Measurements from ENCODE around the gene PITHD1.
"Not testable (repeated sequence)": the region's sequence is repeated elsewhere in the genome, so short reads cannot be mapped to it uniquely, and the experiment has no call there.

The PITHD1 gene

DNA sequence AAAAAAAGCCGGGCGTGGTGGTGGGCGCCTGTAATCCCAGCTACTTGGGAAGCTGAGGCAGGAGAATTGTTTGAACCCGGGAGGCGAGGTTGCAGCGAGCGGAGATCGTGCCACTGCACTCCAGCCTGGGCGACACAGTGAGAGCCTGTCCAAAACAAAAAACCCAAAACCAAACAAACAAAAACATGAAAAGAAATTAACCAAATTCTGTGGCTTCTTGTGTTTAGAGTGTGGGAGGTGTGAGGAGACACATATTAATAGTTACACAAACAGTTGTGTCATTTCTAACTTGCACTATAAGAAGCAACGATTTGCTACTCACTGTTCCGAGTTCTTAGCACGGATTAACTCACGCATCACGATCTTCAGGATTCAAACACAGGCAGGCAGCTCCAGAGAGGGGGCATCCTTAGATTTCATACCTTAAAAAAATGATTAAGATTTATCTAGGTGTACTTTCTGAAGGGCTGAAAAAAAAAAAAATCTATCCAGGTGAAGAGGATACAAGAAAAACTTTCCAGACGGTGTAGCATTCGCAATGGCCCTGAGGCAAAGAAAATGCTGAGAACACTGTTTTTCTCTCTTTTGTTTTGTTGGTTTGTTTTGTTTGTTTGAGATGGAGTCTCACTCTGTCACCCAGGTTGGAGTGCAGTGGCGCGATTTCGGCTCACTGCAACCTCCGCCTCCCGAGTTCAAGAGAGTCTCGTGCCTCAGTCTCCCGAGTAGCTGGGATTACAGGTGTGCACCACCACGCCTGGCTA, 47.7 kb downstream of the PITHD1 start:
- no peak overlapping the region for H3K27ac ChIP-seq (ENCODE audit: low read length)
- no peak for DNase-seq (ENCODE audit: low read depth, low spot score)

DNA sequence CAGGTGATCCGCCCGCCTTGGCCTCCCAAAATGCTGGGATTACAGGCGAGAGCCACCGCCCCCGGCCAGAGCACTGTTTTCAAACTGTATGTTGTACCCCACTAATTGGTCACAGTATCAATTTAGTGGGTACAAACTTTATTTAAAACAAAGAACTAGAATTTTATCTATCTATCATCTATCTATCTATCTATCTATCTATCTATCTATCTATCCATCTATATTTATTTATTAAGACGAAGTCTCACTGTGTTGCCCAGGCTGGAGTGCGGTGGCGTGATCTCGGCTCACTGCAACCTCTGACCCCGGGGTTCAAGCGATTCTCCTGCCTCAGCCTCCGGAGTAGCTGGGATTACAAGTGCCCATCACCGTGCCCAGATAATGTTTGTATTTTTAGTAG, 48.4 kb downstream of the PITHD1 start:
- H3K36me3 ChIP-seq (ENCODE audit: control insufficient read depth, insufficient read depth, low read length); H3K27ac ChIP-seq (ENCODE audit: low read length); H3K4me1 ChIP-seq (ENCODE audit: control insufficient read depth, insufficient read depth, low read length); H3K4me3 ChIP-seq (ENCODE audit: low read length); DNase-seq (ENCODE audit: low read depth, low spot score); H3K27me3 ChIP-seq (ENCODE audit: control insufficient read depth, insufficient read depth, low read length); H3K9me3 ChIP-seq (ENCODE audit: control insufficient read depth, insufficient read depth, low read length): not testable (repeated sequence)
- WGBS (ENCODE audit: insufficient coverage, insufficient read length) = no CpG with 5 or more reads among the region's 13 CpGs

More for the DNA sequence above, 47.7 kb downstream of the PITHD1 start:
- Histone ChIP-seq H3K27me3 (ENCODE audit: control insufficient read depth, insufficient read depth, low read length) (no peaks in the 10 kb centered on the region), H3K9me3 (ENCODE audit: control insufficient read depth, insufficient read depth, low read length) (no peaks in the 10 kb centered on the region), H3K36me3 (ENCODE audit: control insufficient read depth, insufficient read depth, low read length) (no peaks in the 10 kb centered on the region), H3K4me3 (ENCODE audit: low read length) (no peak overlapping the region), H3K4me1 (ENCODE audit: control insufficient read depth, insufficient read depth, low read length) (no peaks in the 10 kb centered on the region)
- WGBS (ENCODE audit: insufficient coverage, insufficient read length) = no CpG with 5 or more reads among the region's 24 CpGs

DNA sequence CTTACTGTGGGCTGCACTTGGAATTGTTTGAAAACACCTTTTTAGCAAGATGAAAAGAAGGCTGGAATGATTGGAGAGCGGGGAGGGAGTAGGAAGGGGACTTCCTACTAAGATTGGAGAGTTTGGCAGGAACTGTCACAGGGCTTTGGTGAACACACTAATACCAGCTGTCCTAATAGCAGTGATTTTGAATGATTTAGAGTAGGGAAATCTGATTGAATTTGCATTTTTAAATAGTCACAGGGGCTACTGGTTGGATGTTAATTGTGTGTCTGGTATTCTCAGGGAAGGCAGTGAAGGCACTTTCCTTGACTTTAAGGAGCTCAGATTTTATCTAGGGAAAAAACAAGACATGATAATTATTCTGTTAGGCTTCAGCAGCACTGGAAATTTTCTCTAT, 49.5 kb downstream of the PITHD1 start:
- H3K27me3 ChIP-seq (ENCODE audit: control insufficient read depth, insufficient read depth, low read length) = no peaks in the 10 kb centered on the region
- H3K4me3 ChIP-seq (ENCODE audit: low read length) = no peak overlapping the region
- no peaks in the 10 kb centered on the region for H3K9me3 ChIP-seq (ENCODE audit: control insufficient read depth, insufficient read depth, low read length)
- WGBS (ENCODE audit: insufficient coverage, insufficient read length) = no CpG with 5 or more reads among the region's 1 CpG
- no peak overlapping the region for H3K27ac ChIP-seq (ENCODE audit: low read length)
- H3K4me1 ChIP-seq (ENCODE audit: control insufficient read depth, insufficient read depth, low read length) = no peaks in the 10 kb centered on the region
- DNase-seq (ENCODE audit: low read depth, low spot score) = no peak
- H3K36me3 ChIP-seq (ENCODE audit: control insufficient read depth, insufficient read depth, low read length) = no peaks in the 10 kb centered on the region

DNA sequence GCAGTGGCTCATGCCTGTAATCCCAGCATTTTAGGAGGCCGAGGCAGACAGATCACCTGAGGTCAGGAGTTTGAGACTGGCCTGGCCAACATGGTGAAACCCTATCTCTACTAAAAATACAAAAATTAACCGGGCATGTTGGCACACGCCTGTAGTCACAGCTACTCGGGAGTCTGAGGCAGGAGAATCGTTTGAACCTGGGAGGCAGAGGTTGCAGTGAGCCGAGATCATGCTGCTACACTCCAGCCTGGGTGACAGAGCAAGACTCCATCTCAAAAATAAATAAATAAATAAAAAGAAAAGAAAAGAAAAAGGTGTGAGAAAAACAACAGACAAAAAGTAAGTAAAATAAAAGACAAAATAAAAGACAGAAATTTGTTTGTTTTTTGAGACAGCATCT, 55.9 kb downstream of the PITHD1 start:
- not testable (repeated sequence) for H3K27me3 ChIP-seq (ENCODE audit: control insufficient read depth, insufficient read depth, low read length); H3K4me3 ChIP-seq (ENCODE audit: low read length); H3K9me3 ChIP-seq (ENCODE audit: control insufficient read depth, insufficient read depth, low read length); H3K36me3 ChIP-seq (ENCODE audit: control insufficient read depth, insufficient read depth, low read length); DNase-seq (ENCODE audit: low read depth, low spot score); H3K4me1 ChIP-seq (ENCODE audit: control insufficient read depth, insufficient read depth, low read length); H3K27ac ChIP-seq (ENCODE audit: low read length)
- no CpG with 5 or more reads among the region's 6 CpGs for WGBS (ENCODE audit: insufficient coverage, insufficient read length)

DNA sequence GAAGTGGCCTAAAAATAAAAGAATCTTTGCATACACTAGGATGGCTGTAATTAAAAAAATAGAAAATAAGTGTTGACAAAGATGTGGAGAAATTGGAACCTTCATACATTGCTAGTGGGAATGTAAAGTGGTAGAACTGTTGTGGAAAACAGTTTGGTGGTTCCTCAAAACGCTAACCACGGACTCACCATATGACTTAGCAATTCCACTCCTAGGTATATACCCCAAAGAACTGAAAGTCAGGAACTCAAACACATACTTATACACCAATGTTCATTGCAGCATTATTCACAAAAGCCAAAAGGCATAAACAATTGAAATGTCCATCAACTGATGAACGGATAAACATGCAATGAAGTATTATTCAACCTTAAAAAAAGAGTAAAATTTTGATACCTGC, 57.8 kb downstream of the PITHD1 start:
- no CpG with 5 or more reads among the region's 3 CpGs for WGBS (ENCODE audit: insufficient coverage, insufficient read length)
- Histone ChIP-seq H3K27ac (ENCODE audit: low read length) (no peak overlapping the region), H3K4me1 (ENCODE audit: control insufficient read depth, insufficient read depth, low read length) (peaks cover 4% of the 10 kb centered on the region; the same call in 1 of the 2 replicates), H3K4me3 (ENCODE audit: low read length) (no peak overlapping the region), H3K36me3 (ENCODE audit: control insufficient read depth, insufficient read depth, low read length) (no peaks in the 10 kb centered on the region), H3K27me3 (ENCODE audit: control insufficient read depth, insufficient read depth, low read length) (no peaks in the 10 kb centered on the region), H3K9me3 (ENCODE audit: control insufficient read depth, insufficient read depth, low read length) (no peaks in the 10 kb centered on the region)
- DNase-seq (ENCODE audit: low read depth, low spot score) = no peak

Data from iPS DF 6.9 (cell line).